ENCODE results near the gene TPRG1L. TPM values are rescaled to one million over a fixed set of nuclear protein-coding genes. Genes with fewer than 3 reads are reported as not detected.

The TPRG1L gene
- total and polyA plus RNA-seq, 2 of the 4 experiments (the other 2 are of a cell fraction) = 25.3 to 39.5 TPM

DNA sequence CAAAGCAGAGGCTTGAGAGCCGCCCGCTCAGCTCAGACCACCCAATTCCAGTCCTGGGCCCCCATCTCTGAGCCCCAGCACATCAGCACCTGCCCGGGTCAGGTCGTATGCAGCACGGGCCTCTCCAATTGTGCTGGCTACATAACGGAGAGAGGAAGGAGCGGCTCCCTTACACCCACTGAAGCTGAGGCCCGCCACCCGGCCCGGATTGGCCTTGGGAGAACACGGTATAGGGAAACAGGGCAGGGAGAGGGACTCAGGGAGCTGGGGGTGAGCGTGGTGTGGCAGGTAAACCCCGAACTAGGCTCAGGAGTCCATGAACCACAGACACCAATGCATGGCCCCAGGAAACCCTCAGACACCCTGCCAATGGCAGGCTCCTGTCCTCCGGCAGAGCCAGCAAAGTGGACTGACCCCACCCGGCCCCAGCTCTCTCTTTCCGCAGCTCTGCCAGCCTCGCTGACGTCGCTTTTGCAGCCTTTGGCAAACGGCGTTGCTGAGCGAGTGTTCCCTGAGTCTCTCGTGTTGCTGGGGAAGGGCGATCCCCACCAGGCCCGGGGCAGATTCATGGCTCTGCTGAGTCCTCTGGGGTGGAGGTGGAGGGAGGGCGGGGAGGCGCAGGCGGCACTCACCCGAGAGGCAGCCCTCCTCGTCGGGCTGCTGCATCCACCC is 30.0 kb upstream of the TPRG1L start:
- no CpG with 5 or more reads among the region's 31 CpGs for WGBS, 2 experiments (ENCODE audit: extremely low coverage in 2 of 2, insufficient read length in 1 of 2)
- no peak overlapping the region for H2AK9ac ChIP-seq (replicated peaks; ENCODE audit: low read depth, low read length, poor library complexity)
- ChIA-PET CTCF (no interaction called here), POLR2A (ENCODE audit: unreplicated experiment) (no interaction called here)
- dilution Hi-C loops (cut with HindIII; ENCODE audit: low sequenced_read_pairs, unreplicated experiment) = no loop called here
- H3K4ac ChIP-seq (ENCODE audit: low read depth, low read length) = no peak overlapping the region
- no peak overlapping the region for H3K56ac ChIP-seq (ENCODE audit: extremely low read depth, insufficient read depth, low read length)
- H4K8ac ChIP-seq (ENCODE audit: low read depth in 2 of 2, low read length in 2 of 2) = no peak overlapping the region
- ATAC-seq (ENCODE audit: low read depth) = no peak
- no peak overlapping the region for H3K9ac ChIP-seq (ENCODE audit: low read depth, low read length)
- TF ChIP-seq, protein P1, sequence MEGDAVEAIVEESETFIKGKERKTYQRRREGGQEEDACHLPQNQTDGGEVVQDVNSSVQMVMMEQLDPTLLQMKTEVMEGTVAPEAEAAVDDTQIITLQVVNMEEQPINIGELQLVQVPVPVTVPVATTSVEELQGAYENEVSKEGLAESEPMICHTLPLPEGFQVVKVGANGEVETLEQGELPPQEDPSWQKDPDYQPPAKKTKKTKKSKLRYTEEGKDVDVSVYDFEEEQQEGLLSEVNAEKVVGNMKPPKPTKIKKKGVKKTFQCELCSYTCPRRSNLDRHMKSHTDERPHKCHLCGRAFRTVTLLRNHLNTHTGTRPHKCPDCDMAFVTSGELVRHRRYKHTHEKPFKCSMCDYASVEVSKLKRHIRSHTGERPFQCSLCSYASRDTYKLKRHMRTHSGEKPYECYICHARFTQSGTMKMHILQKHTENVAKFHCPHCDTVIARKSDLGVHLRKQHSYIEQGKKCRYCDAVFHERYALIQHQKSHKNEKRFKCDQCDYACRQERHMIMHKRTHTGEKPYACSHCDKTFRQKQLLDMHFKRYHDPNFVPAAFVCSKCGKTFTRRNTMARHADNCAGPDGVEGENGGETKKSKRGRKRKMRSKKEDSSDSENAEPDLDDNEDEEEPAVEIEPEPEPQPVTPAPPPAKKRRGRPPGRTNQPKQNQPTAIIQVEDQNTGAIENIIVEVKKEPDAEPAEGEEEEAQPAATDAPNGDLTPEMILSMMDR (conservative IDR thresholded peaks at IDR 0.05; ENCODE audit: low read depth, low read length) = no peak
- TF ChIP-seq POLR2A (IDR thresholded peaks at IDR 0.05; ENCODE audit: low read depth, low read length) = no peak
- no peak for TF ChIP-seq USF2 (IDR thresholded peaks at IDR 0.05; ENCODE audit: low read depth, low read length)
- TF ChIP-seq CHD1 (IDR thresholded peaks at IDR 0.05; ENCODE audit: low read depth, low read length) = no peak
- no peak for TF ChIP-seq NFE2L2 (IDR thresholded peaks at IDR 0.05; ENCODE audit: low read depth, low read length)
- no peak for TF ChIP-seq RAD21 (IDR thresholded peaks at IDR 0.05; ENCODE audit: low read length)
- no peak for TF ChIP-seq SMC3 (IDR thresholded peaks at IDR 0.05; ENCODE audit: low read depth, low read length)
- no peak for TF ChIP-seq CEBPB (IDR thresholded peaks at IDR 0.05; ENCODE audit: low read depth, low read length)
- no peak for TF ChIP-seq MAFK (IDR thresholded peaks at IDR 0.05; ENCODE audit: low read depth, low read length)
- TF ChIP-seq RCOR1 (IDR thresholded peaks at IDR 0.05; ENCODE audit: insufficient replicate concordance, low read length) = no peak
- no peak for TF ChIP-seq ELK1 (IDR thresholded peaks at IDR 0.05; ENCODE audit: borderline replicate concordance, low read depth, low read length)
- no peak for TF ChIP-seq RFX5 (IDR thresholded peaks at IDR 0.05; ENCODE audit: low read depth, low read length)
- H3K36me3 ChIP-seq (ENCODE audit: control insufficient read depth, insufficient read depth, low read length) = no peaks in the 10 kb centered on the region
- no TSS peak for BruUV-seq (replicated peaks)
- H3K4me1 ChIP-seq (ENCODE audit: control insufficient read depth, insufficient read depth, low read length) = no peaks in the 10 kb centered on the region
- intact Hi-C loops (cut with micrococcal nuclease) = no loop called here
- H3K4me2 ChIP-seq (ENCODE audit: low read depth, low read length) = no peak overlapping the region
- H3K23ac ChIP-seq (ENCODE audit: low read depth, low read length) = no peak overlapping the region
- H3K27ac ChIP-seq (ENCODE audit: insufficient read depth, low read length) = no peak overlapping the region
- no peak overlapping the region for H2AFZ ChIP-seq (replicated peaks; ENCODE audit: low read length, poor library complexity)
- no peak overlapping the region for H2BK20ac ChIP-seq (ENCODE audit: low read depth, low read length)
- no peak overlapping the region for H2AK5ac ChIP-seq (ENCODE audit: low read depth, low read length)
- H4K91ac ChIP-seq (ENCODE audit: insufficient read depth, low read depth, low read length) = no peak overlapping the region
- no peak overlapping the region for H4K5ac ChIP-seq (ENCODE audit: low read depth, low read length)
- in situ Hi-C loops (cut with MboI; ENCODE audit: low sequenced_read_pairs) = no loop called here
- no peak for DNase-seq
- H2BK5ac ChIP-seq (ENCODE audit: low read depth, low read length, poor library complexity, severe bottlenecking) = no peak overlapping the region
- no peaks in the 10 kb centered on the region for H3K79me1 ChIP-seq (ENCODE audit: low read depth in 1 of 2, low read length in 2 of 2)
- H3K18ac ChIP-seq (ENCODE audit: low read depth, low read length) = no peak overlapping the region
- H3K9me1 ChIP-seq (ENCODE audit: insufficient read depth, low read length) = no peaks in the 10 kb centered on the region
- no peak overlapping the region for H3K4me3 ChIP-seq (ENCODE audit: insufficient read depth, low read depth, low read length)
- no peak overlapping the region for H2BK120ac ChIP-seq (ENCODE audit: low read depth, low read length)
- no peaks in the 10 kb centered on the region for H4K20me1 ChIP-seq (ENCODE audit: insufficient read depth, low read length)
- no peak overlapping the region for H3K14ac ChIP-seq (replicated peaks; ENCODE audit: low read depth, low read length)
- H3K27me3 ChIP-seq (ENCODE audit: control insufficient read depth, insufficient read depth, low read length) = peaks cover 6% of the 10 kb centered on the region
- H3K9me3 ChIP-seq (ENCODE audit: control insufficient read depth, insufficient read depth, low read length) = no peaks in the 10 kb centered on the region
- no peak overlapping the region for H2BK15ac ChIP-seq (ENCODE audit: low read depth, low read length)

Data from IMR-90 (cell line).